ENCODE measurements around the gene TMEM273. TPM values are rescaled to one million over a fixed set of nuclear protein-coding genes. Genes with fewer than 3 reads are reported as not detected.

Gene TMEM273, protein sequence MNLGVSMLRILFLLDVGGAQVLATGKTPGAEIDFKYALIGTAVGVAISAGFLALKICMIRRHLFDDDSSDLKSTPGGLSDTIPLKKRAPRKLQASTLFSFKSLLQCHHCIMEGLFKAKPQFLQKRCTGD
- total RNA-seq = 27.9 TPM
- long read RNA-seq, partial matches to known transcripts = 1 of 10 reads
- long read RNA-seq, other reads (novel, unspliced or antisense) = 6 of 10 reads

DNA sequence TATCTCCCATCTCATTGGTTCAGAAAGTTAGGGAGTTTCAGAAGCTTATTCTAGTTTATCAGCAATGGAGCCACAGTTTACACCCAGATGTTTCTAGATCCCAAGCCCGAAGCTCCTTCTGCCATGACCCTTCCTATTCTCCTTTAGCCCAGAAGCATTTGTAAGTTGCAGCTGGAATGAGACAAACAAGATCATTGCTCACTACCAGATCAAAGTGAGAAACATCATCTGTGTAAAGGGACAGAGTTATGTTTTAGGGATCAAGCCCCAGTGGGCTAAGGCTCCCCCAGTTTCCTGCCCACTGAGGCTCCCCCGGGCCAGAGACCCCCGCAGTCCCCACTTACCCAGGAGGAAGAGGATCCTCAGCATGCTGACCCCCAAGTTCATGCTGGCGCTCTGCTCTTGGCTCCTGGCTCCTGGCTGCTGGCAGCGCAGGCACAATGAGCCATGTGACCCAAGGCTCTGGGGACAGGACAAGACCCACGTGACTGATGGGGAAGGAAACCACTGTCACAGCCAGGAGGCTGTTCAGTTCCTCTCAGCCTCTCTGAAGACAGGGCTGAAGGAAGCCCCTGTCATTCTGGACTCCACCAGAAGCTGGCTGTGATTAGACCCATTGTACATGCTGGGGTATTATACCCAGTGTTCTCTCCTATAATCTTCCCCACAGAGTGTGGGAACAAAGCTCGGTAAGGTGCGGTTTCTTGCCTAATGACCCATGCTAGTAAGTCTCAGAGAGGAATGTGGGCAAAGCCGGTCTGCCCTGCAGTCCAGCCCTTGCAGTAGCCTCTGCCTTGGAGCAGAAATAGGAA is at the start of gene TMEM273:
Gene TMEM273 (minus strand): TSS at position 442 of the 812 bp plus-strand sequence. CDS start 55 bp downstream, at position 387.
- peak; percentile 88 for DNase-seq (ENCODE audit: missing footprints)
- intact Hi-C loops (cut with DNase I) = loop anchor here (5.0 kb wide), 1 partner anchor 104 kb away; no protein-coding TSS in a partner anchor
- peak; percentile 95 for ATAC-seq

DNA sequence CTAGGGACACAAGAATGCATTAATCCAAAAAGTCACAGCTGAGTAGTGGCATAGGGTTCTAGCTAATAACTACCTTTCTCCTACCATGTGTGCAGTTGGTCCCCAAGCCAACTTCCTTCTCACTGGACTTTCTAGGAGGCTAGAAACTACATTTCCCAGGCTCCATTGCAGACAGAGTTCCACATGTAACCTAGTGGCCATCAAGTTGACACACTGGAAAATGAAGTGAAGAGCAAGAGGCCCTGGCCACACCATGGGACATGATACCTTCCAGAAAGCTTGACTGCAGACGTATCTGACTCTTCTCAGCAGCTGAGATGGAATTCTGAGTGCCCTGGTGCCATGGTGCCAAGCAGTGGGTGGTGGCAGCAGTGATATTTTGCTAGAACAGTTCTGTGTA is 49.8 kb upstream of the TMEM273 start:
- intact Hi-C loops (cut with DNase I) = no loop called here
- DNase-seq (ENCODE audit: missing footprints) = no peak
- no peak for ATAC-seq

GRCh38 chr10:49235392-49235791 is 47.2 kb upstream of the TMEM273 start:
- intact Hi-C loops (cut with DNase I) = no loop called here
- ATAC-seq (no peak), DNase-seq (ENCODE audit: missing footprints) (no peak)

DNA sequence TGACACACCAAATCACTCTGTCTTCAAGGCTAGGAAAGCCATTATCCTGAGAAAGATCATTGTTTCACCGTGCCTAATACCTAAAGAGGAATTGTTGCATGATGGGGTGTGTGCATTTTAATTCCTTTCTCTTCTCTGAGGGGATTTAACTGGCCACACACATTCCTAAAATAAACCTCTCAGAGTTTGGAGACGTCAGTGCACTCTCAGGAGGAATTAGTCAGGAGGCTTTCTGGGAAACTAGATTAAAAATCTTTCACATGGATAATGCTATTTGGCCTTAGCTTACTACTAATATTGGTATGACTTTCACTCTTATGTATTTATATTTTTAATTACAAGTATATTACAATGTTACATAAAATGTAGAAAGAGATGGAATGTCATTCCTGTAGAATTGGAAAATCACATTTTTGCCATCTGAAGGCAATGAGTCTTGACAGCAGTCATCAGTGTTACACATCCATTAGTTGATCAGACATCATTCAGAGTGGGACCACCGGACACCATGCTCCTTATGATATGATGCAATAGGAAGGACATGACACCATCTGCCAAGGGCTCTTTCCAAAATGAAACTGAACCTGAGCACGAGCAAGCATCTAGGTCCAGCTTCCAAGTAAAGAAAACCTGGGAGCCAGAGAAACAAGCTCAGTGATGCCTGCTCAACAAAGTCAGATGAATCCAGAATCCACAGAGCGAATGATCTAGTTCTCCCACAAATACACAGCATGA is 43.1 kb upstream of the TMEM273 start:
- intact Hi-C loops (cut with DNase I) = no loop called here
- ATAC-seq (no peak), DNase-seq (ENCODE audit: missing footprints) (no peak)

DNA sequence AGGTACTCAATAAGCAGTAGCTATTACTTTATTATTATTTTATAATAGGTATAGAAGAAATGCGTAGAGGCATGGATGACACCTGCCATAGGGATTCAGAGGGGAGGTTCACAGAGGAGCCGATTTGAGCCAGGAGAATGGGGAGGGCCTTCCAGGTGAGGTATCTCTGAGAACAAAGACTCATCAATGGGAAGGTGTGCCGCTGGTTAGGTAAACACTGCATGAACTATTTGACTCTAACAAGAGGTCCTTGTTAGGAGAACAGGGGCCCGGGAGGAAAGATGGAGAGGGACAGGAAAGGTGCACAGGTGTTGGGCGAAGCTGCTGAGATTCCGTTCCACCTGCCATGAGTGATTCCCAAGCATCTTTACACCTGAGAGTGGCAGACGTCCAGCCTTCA is 41.8 kb upstream of the TMEM273 start:
- ATAC-seq (no peak), DNase-seq (ENCODE audit: missing footprints) (no peak)
- intact Hi-C loops (cut with DNase I) = no loop called here

GRCh38 chr10:49228677-49229076 is 40.5 kb upstream of the TMEM273 start:
- no peak for ATAC-seq
- no peak for DNase-seq (ENCODE audit: missing footprints)
- intact Hi-C loops (cut with DNase I) = loop anchor here (5.0 kb wide), 1 partner anchor 54 kb away; no protein-coding TSS in a partner anchor

DNA sequence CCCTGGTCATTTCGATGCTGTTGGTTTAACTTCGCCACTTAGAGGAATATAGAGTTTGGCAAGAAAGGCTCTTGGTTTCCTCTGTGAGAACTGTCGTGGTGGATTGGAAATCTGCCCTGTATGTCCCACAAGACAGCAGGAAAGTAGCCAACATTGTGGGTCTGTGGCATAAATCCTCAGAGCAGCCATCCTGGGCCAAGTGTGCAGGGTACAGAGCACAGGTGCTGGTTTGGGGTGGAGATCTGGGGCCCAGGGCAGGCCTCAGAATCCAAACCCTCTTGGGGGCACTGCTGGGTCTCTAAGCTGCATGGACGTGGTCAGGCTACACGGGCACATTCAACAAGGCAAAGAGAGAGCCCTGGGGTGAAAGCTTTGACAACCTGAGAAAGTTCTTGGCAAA is 39.2 kb upstream of the TMEM273 start:
- intact Hi-C loops (cut with DNase I) = loop anchor here (5.0 kb wide), 1 partner anchor 55 kb away; no protein-coding TSS in a partner anchor
- ATAC-seq (no peak), DNase-seq (ENCODE audit: missing footprints) (no peak)

- intact Hi-C loops (cut with DNase I) = loop anchor here (5.0 kb wide), 1 partner anchor 56 kb away; no protein-coding TSS in a partner anchor
- ATAC-seq (no peak), DNase-seq (ENCODE audit: missing footprints) (no peak)
Observed at GRCh38 chr10:49226594-49226993, 38.4 kb upstream of the TMEM273 start.

DNA sequence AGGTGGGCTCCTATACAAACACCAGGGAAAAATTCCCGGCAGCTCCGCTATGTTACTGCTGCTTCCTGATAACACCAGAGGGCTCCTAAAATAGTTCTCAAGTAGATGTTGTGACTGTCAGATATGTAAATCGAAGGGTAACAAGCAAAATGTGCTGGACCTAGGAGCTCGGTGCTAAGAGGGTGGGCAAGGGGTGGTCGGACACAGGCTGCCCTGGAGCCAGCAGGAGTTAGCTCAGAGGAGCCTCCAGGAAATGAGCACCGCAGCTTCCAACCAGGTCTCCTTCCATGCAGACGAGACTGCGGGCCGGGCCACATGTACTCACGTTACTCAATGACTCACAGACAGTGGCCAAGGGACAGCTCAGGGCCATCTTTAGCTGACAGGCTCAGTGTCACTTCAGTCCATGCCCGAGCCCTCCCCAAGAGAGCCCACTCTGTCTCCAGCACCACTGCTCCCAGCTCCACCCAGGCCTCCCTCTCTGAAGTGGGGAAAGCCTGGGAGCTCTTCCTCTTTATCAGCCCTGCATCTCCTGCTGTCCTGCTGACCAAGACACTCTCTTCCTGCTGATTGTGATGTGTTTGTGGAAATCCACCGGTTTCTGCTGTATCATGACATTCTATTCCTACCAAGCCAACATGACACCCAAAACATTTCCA is 37.2 kb upstream of the TMEM273 start:
- intact Hi-C loops (cut with DNase I) = loop anchor here (2.0 to 5.0 kb wide), 2 partner anchors 57 to 73 kb away; partner anchors contain the start of gene C10orf71
- peak; percentile 66 for DNase-seq (ENCODE audit: missing footprints)
- ATAC-seq = peak; percentile 69

DNA sequence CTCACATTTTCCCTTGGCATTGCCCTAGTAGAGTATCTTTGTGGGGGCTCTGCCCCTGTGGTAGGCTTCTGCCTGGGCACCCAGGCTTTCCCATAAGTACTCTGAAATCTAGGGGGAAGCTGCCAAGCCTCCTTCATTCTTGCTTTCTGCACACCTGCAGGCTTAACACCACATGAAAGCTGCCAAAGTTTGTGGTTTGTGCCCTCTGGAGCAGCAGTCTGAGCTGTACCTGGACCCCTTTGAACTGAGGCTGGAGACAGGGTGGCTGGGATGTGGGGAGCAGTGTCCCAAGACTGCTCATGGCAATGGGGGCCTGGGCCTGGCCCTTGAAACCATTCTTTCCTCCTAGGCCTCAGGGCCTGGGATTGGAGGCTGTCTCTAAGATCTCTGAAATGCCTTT is 35.0 kb upstream of the TMEM273 start:
- ATAC-seq = no peak
- DNase-seq (ENCODE audit: missing footprints) = no peak
- intact Hi-C loops (cut with DNase I) = no loop called here

DNA sequence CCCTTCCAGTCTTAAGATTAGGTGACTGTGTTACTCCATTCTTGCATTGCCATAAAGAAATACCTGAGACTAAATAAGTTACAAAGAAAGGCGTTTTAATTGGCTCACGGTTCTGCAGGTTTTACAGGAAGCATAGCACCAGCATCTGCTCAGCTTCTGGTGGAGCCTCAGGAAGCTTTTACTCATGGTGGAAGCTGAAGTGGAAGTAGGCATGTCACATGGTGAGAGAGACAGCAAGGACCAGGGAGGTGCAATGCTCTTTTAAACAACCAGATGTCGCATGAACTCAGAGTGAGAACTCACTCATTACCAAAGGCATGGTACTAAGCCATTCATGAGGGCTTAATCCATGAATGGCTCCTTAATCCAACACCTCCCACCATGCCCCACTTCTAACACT is 34.0 kb upstream of the TMEM273 start:
- ATAC-seq (no peak), DNase-seq (ENCODE audit: missing footprints) (no peak)
- intact Hi-C loops (cut with DNase I) = no loop called here

GRCh38 chr10:49220679-49221078 is 32.5 kb upstream of the TMEM273 start:
- DNase-seq (ENCODE audit: missing footprints) (peak; percentile 68), ATAC-seq (peak; percentile 30)
- intact Hi-C loops (cut with DNase I) = no loop called here

DNA sequence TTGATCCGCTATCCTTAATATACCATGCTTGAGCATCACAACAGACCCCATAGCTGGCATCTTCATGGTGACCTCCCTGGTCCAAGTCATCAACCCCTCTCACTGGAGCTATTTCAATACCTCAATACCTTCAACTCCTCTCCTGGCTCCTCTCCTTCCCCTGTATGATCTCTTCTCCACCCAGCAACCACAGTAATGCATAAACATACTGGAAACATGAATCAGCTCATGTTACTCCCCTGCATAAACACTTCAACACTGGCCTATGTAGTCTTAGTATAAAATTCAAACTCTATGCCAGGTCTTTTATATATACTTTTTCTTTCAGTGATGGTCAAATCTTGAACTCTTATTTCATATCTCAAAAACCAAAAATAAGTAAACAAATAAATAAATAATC is 31.8 kb upstream of the TMEM273 start:
- ATAC-seq (no peak), DNase-seq (ENCODE audit: missing footprints) (no peak)
- intact Hi-C loops (cut with DNase I) = no loop called here

DNA sequence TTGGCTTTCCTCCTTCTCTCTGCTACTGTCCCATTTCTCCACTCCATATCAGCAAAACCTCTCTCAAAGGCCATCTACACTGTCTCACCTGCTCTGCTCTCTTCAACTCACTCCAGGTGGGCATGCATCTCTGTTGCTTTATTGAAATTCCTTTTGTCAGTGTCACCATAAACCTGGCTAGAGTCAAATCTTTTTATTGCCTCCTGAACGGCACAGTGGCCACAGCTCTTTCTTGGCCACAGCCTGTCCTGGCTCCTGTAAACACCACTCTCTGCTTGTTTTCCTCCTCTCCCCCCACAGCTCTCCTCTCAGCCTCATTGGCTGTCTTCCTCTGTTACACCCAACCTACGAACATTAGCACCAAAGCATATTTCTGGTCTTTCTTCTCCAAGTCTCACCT is 31.1 kb upstream of the TMEM273 start:
- DNase-seq (ENCODE audit: missing footprints) = no peak
- ATAC-seq = no peak
- intact Hi-C loops (cut with DNase I) = loop anchor here (5.0 kb wide), 1 partner anchor 143 kb away; no protein-coding TSS in a partner anchor

GRCh38 chr10:49218480-49218879 is 30.3 kb upstream of the TMEM273 start:
- ATAC-seq (peak; percentile 62), DNase-seq (ENCODE audit: missing footprints) (no peak)
- intact Hi-C loops (cut with DNase I) = loop anchor here (5.0 kb wide), 1 partner anchor 144 kb away; no protein-coding TSS in a partner anchor

GRCh38 chr10:49217645-49218044 is 29.5 kb upstream of the TMEM273 start:
- DNase-seq (ENCODE audit: missing footprints) (no peak), ATAC-seq (no peak)
- intact Hi-C loops (cut with DNase I) = loop anchor here (5.0 kb wide), 1 partner anchor 145 kb away; no protein-coding TSS in a partner anchor

- DNase-seq (ENCODE audit: missing footprints) (no peak), ATAC-seq (no peak)
- intact Hi-C loops (cut with DNase I) = no loop called here
Observed at GRCh38 chr10:49213211-49213610, 25.0 kb upstream of the TMEM273 start.

DNA sequence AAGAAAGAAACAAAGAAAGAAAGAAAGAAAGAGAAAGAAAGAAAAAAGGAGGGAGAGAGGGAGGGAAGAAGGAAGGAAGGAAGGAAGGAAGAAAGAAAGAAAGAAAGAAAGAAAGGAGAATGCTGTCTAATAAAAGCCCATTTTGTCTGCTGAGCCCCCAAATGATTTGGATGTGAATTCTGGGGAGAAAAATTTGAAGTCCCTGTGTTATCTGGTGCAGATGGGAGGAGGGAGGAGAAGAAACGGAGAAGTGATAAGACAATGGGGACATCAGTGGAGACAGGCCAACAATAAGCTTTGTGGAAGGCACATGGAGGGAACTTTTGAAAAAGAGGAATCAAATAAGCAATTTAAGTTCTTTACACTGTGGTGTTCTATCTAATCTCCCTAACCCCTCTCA is 24.6 kb upstream of the TMEM273 start:
- intact Hi-C loops (cut with DNase I) = no loop called here
- ATAC-seq = no peak
- no peak for DNase-seq (ENCODE audit: missing footprints)

DNA sequence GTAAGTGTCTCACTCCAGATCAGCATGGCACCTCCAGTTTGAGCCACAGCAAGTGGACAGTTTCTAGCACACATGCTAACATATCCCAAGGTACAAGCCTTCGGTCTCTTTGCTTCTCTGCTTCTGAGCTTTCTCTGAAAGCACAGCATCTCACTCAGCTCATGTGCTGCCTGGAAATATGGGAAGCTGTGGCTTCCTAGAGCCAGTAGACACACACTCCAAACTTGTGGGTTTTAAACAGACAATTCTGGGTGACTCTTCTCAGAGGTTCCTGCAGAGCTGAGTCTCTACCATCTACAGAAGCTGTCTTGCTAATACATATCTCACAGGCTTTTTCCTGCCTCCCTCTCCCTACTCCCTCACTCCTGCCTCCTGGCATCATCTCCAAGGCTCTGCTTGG is 23.9 kb upstream of the TMEM273 start:
- no peak for DNase-seq (ENCODE audit: missing footprints)
- no peak for ATAC-seq
- intact Hi-C loops (cut with DNase I) = no loop called here
